GM23338 (cell line): Measurements from ENCODE around the gene NTN1. TPM values are rescaled to one million over a fixed set of nuclear protein-coding genes. Genes with fewer than 3 reads are reported as not detected.

Experiments used
- ATAC-seq: fragments of 200-7000 bp; cut with Tn5 transposase; 3 replicates; pipeline ENCODE4 v1.9.1; 2020
- DNase-seq: peaks from one replicate; pipeline ENCODE4 v3.0.0-alpha.2; 2015; ENCODE audit warnings: low spot score
- H2AFZ ChIP-seq: fragments of 200-600 bp; sonication (generic); 2 replicates; pipeline ENCODE4 v1.8.0; 2016; ENCODE audit warnings: antibody characterized with exemption, mild to moderate bottlenecking, moderate library complexity
- H3F3A ChIP-seq: fragments of 200-600 bp; sonication (generic); replicated peaks from 2 replicates; pipeline ENCODE4 v1.8.0; 2017; ENCODE audit warnings: antibody characterized with exemption, mixed run types, low read depth
- H3K27ac ChIP-seq: fragments of 200-600 bp; sonication (generic); 2 replicates; pipeline ENCODE4 v1.6.1; 2016; ENCODE audit warnings: low read depth
- H3K27me3 ChIP-seq: fragments of 200-600 bp; sonication (generic); 2 replicates; pipeline ENCODE4 v1.8.0; 2016; ENCODE audit warnings: mild to moderate bottlenecking, mixed run types, moderate library complexity; ENCODE audit not compliant: insufficient read depth
- H3K36me3 ChIP-seq: fragments of 200-600 bp; sonication (generic); 2 replicates; pipeline ENCODE4 v1.8.0; 2016; ENCODE audit warnings: mild to moderate bottlenecking; ENCODE audit not compliant: insufficient read depth
- H3K4me1 ChIP-seq: fragments of 200-600 bp; sonication (generic); 2 replicates; pipeline ENCODE4 v1.8.0; 2016; ENCODE audit warnings: mild to moderate bottlenecking, moderate library complexity; ENCODE audit not compliant: insufficient read depth
- H3K4me2 ChIP-seq: fragments of 200-600 bp; sonication (generic); 2 replicates; pipeline ENCODE4 v1.7.1; 2017; ENCODE audit warnings: mixed run types
- H3K4me3 ChIP-seq: fragments of 200-600 bp; sonication (generic); 2 replicates; pipeline ENCODE4 v1.6.1; 2016; ENCODE audit warnings: mixed run types
- H3K79me2 ChIP-seq: fragments of 200-600 bp; sonication (generic); replicated peaks from 2 replicates; pipeline ENCODE4 v1.8.0; 2017; ENCODE audit warnings: mild to moderate bottlenecking; ENCODE audit not compliant: insufficient read depth
- H3K9me2 ChIP-seq: fragments of 200-600 bp; sonication (generic); 2 replicates; pipeline ENCODE4 v1.8.0; 2017; ENCODE audit not compliant: insufficient read depth
- H4K20me1 ChIP-seq: fragments of 200-600 bp; sonication (generic); replicated peaks from 2 replicates; pipeline ENCODE4 v1.8.0; 2017; ENCODE audit warnings: mild to moderate bottlenecking; ENCODE audit not compliant: insufficient read depth
- H3K27ac Mint-ChIP-seq: 2 replicates; pipeline ENCODE4 v1.8.0; 2020; ENCODE audit warnings: inconsistent platforms, mild to moderate bottlenecking, moderate library complexity, mixed read lengths
- H3K27me3 Mint-ChIP-seq: 3 replicates; pipeline ENCODE4 v1.8.0; 2022; ENCODE audit warnings: low read depth, mild to moderate bottlenecking, moderate library complexity, mixed read lengths, inconsistent platforms; ENCODE audit not compliant: insufficient read depth, poor library complexity
- H3K36me3 Mint-ChIP-seq: 3 replicates; pipeline ENCODE4 v1.8.0; 2021; ENCODE audit warnings: low read depth, mild to moderate bottlenecking, inconsistent platforms, moderate library complexity, mixed read lengths
- H3K4me1 Mint-ChIP-seq: 3 replicates; pipeline ENCODE4 v1.8.0; 2020; ENCODE audit warnings: mild to moderate bottlenecking, inconsistent platforms, mixed read lengths
- H3K4me3 Mint-ChIP-seq: 3 replicates; pipeline ENCODE4 v1.8.0; 2021; ENCODE audit warnings: moderate library complexity, mild to moderate bottlenecking, inconsistent platforms, mixed read lengths
- H3K9me3 Mint-ChIP-seq: 3 replicates; pipeline ENCODE4 v1.8.0; 2020; ENCODE audit warnings: moderate library complexity, mild to moderate bottlenecking, inconsistent platforms, mixed read lengths
- CTCF ChIP-seq, 2 experiments: fragments of 200-600 bp in 1 of 2; sonication (generic) in 1 of 2; conservative IDR thresholded peaks; 2 replicates each; pipeline versions ENCODE4 v1.5.1 to v1.6.1; 2016 to 2017; ENCODE audit warnings: antibody characterized with exemption in 2 of 2, low read depth in 2 of 2, mild to moderate bottlenecking in 2 of 2, moderate library complexity in 1 of 2
- ETS1 ChIP-seq: IDR thresholded peaks from 2 replicates; pipeline ENCODE4 v1.6.1; 2016; ENCODE audit warnings: antibody characterized with exemption
- EZH2 ChIP-seq: fragments of 200-600 bp; sonication (generic); IDR thresholded peaks from one replicate; pipeline ENCODE4 v1.8.0; 2017; ENCODE audit warnings: antibody characterized with exemption, mild to moderate bottlenecking, low read depth; ENCODE audit not compliant: unreplicated experiment
- JUNB ChIP-seq: IDR thresholded peaks from one replicate; pipeline ENCODE4 v1.6.1; 2016; ENCODE audit warnings: antibody characterized with exemption; ENCODE audit not compliant: unreplicated experiment
- ZNF114 ChIP-seq: fragments of 250-450 bp; sonication (Bioruptor Pico); IDR thresholded peaks from 2 replicates; pipeline ENCODE4 v1.5.0; 2020; ENCODE audit warnings: mild to moderate bottlenecking, moderate library complexity
- ZNF462 ChIP-seq: fragments of 250-450 bp; sonication (Bioruptor Pico); IDR thresholded peaks from 2 replicates; pipeline ENCODE4 v1.5.0; 2020; ENCODE audit warnings: mild to moderate bottlenecking, moderate library complexity
- polyA plus RNA-seq: library from polyadenylated mRNA; unstranded; fragments of >200 nt; fragmentation: Nextera tagmentation; extraction: Ambion mirVana; gene quantifications from 2 replicates; pipeline ENCODE4 v1.2.1, GENCODE V29; 2016
- total RNA-seq: library from RNA; depleted of rRNA; stranded (reverse); fragments of >200 nt; shearing (Covaris generic); gene quantifications from 2 replicates; pipeline ENCODE4 v1.2.3, GENCODE V29; 2014

Gene NTN1
- total and polyA plus RNA-seq, 2 experiments from 2014 or later: 0.57 to 2.6 TPM

- no peak for TF ChIP-seq ZNF462
- TF ChIP-seq EZH2: no peak
Observed at GRCh38 chr17:9173386-9173983, 152.2 kb downstream of the NTN1 start (continued).

GRCh38 chr17:9174312-9174711 lies 153.0 kb downstream of the NTN1 start:
- Histone ChIP-seq H3K36me3 (no peaks in the 10 kb centered on the region), H3K27ac (no peak overlapping the region), H3K27me3 (no peaks in the 10 kb centered on the region), H3K4me2 (no peak overlapping the region), H3F3A (no peaks in the 10 kb centered on the region), H2AFZ (no peak overlapping the region), H3K79me2 (no peaks in the 10 kb centered on the region), H3K4me3 (no peak overlapping the region), H3K4me1 (peaks cover 14% of the 10 kb centered on the region), H4K20me1 (no peaks in the 10 kb centered on the region), H3K9me2 (no peaks in the 10 kb centered on the region)
- H3K36me3 Mint-ChIP-seq: no peaks in the 10 kb centered on the region; the same call in 2 of the 3 replicates
- H3K9me3 Mint-ChIP-seq: peaks cover 9% of the 10 kb centered on the region; the same call in 2 of the 3 replicates
- H3K27me3 Mint-ChIP-seq: peaks cover 15% of the 10 kb centered on the region
- no peak overlapping the region for H3K4me3 Mint-ChIP-seq
- no peak overlapping the region for H3K27ac Mint-ChIP-seq
- no peak for ATAC-seq
- DNase-seq: no peak
- peaks cover 23% of the 10 kb centered on the region for H3K4me1 Mint-ChIP-seq
- TF ChIP-seq EZH2: no peak
- TF ChIP-seq JUNB: no peak
- TF ChIP-seq CTCF (conservative IDR thresholded peaks at IDR 0.05; ENCODE audit: low read depth in 2 of 2): no peak
- no peak for TF ChIP-seq ETS1
- no peak for TF ChIP-seq ZNF462
- TF ChIP-seq ZNF114 (CRISPR knock-in tag): no peak
